Choroid plexus epithelial cell (primary cell): ENCODE data around the gene TDRD5.

Experiments
- DNase-seq: peaks from one replicate; pipeline ENCODE4 v3.0.0-alpha.2; 2010; ENCODE audit warnings: low read depth
- H3K4me3 ChIP-seq: 2 replicates; pipeline ENCODE4 v1.5.1; 2011; ENCODE audit warnings: low read depth, mild to moderate bottlenecking, control low read depth, low read length, moderate library complexity
- TF ChIP-seq, protein P1 (sequence below): conservative IDR thresholded peaks from 2 replicates; pipeline ENCODE4 v1.5.1; 2011; ENCODE audit warnings: low read depth, mild to moderate bottlenecking, control low read depth, inconsistent platforms, low read length, moderate library complexity

The TDRD5 gene

DNA sequence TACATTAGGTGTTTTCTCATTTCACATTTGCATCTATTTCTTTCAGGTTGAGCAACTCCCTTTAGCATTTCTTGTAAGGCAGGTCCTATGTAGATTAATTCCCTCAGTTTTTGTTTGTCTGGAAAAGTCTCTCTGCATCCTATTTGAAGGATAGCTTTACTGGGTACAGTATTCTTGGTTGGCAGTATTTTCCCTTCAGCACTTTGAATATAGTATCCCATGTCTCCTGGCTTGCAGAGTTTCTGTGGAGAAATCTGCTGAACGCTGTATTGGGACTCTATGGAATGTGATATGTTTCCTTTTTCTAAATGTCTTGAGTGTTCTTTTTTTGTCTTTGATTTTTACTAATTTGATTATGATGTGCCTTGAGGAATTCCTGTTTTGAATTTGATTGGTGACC is 122.5 kb downstream of the TDRD5 start:
- DNase-seq: no peak
- no peak overlapping the region for H3K4me3 ChIP-seq
- TF ChIP-seq, protein P1, sequence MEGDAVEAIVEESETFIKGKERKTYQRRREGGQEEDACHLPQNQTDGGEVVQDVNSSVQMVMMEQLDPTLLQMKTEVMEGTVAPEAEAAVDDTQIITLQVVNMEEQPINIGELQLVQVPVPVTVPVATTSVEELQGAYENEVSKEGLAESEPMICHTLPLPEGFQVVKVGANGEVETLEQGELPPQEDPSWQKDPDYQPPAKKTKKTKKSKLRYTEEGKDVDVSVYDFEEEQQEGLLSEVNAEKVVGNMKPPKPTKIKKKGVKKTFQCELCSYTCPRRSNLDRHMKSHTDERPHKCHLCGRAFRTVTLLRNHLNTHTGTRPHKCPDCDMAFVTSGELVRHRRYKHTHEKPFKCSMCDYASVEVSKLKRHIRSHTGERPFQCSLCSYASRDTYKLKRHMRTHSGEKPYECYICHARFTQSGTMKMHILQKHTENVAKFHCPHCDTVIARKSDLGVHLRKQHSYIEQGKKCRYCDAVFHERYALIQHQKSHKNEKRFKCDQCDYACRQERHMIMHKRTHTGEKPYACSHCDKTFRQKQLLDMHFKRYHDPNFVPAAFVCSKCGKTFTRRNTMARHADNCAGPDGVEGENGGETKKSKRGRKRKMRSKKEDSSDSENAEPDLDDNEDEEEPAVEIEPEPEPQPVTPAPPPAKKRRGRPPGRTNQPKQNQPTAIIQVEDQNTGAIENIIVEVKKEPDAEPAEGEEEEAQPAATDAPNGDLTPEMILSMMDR: no peak

DNA sequence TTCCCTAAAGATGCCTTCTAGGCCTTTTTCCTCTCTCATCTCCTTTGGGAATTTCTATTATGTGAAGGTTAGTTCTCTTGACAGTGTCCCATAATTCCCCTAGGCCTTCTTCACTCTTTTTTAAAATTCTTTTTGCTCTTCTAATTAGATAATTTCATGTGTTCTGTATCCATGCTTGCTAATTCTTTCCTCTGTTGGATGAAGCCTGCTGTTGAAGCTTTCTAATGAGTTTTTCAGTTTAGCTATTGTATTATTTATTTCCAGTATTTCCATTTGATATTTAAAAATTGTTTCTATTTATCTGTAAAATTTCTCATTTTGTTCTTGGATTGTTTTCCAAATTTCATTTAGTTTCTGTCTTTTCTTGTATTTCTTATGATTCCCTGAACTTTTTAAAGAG is 123.0 kb downstream of the TDRD5 start:
- no peak for DNase-seq
- TF ChIP-seq, protein P1: no peak

DNA sequence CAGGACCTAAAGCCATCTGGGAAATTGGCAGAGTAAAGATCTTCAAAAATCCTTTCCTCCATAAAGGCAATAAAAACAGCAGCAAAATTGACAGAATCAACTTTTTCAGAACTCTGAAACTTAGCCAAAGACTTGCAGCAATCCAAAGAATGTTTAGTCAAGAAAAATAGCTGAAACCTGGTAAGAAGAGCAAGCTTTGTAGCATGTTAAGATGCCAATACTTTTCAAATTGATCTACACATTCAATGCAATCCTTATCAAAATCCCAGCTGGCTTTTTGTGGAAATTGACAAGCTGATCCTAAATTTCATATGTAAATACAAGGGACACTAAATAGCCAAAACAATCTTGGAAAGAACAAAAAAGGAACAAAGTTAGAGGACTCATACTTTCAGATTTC is 127.6 kb downstream of the TDRD5 start:
- TF ChIP-seq, protein P1: no peak
- no peak overlapping the region for H3K4me3 ChIP-seq
- no peak for DNase-seq

More for the DNA sequence above, 123.0 kb downstream of the TDRD5 start:
- H3K4me3 ChIP-seq: no peak overlapping the region

DNA sequence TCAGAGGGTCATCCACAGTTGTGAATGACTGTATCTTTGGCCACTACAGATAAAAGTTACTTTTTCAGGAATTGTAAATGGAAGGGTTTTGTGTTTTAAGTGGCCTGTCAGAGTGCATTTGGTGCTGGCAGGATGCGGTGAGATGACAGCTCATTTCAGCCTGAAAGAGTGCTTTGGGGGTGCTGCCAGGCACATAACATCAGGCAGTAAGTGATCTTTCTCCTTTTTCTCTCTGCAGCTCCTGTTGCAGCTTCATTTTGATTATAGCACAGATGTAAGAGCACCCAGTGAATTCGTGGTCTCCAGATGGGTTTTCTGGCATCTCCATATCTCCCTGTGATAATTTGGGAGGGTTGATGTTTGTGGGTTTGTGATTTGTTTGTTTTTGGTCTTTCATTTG is 136.6 kb downstream of the TDRD5 start:
- H3K4me3 ChIP-seq: no peak overlapping the region
- TF ChIP-seq, protein P1: no peak
- DNase-seq: no peak

DNA sequence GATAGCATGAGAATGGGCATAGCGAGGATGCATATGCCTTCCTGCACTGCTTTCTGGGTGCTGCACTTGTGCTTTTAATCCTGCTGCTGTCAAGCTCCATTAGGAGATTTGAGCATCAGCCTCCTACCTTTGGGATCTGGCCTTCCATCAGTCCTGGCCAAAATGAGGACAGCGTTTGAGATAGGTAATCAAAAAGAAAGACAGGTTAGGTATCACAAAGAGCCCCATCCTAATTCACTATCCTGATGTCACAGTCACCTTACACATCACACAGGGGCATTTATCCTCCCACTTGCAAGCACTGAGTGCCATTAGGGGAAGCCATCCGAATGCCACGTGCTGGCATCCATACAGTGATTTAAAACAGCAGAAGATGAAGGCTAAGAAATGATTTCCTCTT is 138.2 kb downstream of the TDRD5 start:
- TF ChIP-seq, protein P1: no peak
- no peak overlapping the region for H3K4me3 ChIP-seq
- DNase-seq: no peak

DNA sequence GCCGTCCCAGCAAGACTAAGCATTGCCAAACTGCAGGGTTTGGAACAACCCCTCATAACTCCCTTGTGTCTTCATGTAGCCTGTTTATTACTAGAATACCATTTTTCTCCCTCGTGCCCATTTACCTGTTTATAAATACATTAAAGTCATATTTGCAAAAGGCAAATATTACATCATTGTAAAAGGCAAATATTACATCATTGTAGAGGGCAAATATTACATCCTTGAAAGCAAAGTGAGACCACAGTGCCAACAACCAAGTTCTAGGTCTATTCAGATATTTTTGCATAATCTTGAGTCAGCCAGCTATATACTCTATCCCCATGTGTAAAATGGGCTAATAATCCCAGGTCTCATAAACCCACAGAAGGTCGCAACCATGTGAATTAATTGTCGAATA is 140.0 kb downstream of the TDRD5 start:
- DNase-seq: no peak
- TF ChIP-seq, protein P1: no peak
- no peak overlapping the region for H3K4me3 ChIP-seq
